ENCODE measurements around the gene VEPH1. TPM values are rescaled to one million over a fixed set of nuclear protein-coding genes. Genes with fewer than 3 reads are reported as not detected.
A peak's percentile ranks its signal among the peaks of the same experiment; 100 is the strongest.

The VEPH1 gene
- total and polyA plus RNA-seq, 9 of the 15 experiments (the other 6 are each of a cell fraction or from before 2014, with no cell fraction given) = 4.5 to 15.6 (median 5.8) TPM

DNA sequence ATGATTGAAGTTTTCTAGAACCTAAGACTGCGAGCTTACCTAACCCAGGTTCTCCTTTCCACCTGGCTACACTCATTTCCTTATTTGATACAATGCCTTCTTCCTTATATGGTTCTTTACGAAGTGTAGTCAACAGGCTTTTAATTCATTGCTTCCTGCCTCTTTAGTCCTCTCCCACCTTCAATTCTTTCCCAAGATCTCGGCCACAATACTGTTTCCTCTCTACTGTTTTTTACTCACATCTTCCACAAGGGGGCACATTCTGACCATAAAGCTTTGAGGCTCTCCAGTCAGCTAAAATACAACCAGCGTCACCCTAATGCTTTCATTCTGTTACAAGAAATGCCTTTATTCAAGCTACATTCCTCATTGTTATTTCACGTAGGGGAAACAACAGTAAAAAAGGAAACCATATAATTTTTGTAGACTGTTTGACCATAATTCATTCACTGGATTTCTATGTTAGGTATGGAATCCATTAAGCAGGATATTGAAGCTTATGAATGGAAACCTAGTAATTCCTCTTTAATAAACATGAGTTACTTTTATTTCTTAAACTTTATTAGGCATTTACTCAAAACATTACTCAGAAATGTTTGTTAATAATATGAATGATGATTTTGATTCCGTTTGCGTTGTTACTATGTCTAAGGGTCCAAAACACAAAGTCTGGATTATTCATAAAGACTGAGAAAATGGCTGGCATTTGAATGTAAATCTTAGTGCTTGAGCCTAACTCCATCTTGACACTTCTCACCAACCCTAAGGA is 29.5 kb upstream of the VEPH1 start (continued):
- peak; percentile 45 for TF ChIP-seq SMC3 (conservative IDR thresholded peaks at IDR 0.05; ENCODE audit: insufficient read depth, low read depth, low read length)
- TF ChIP-seq YY1 (IDR thresholded peaks at IDR 0.05; ENCODE audit: borderline replicate concordance in 1 of 3, control insufficient read depth in 1 of 3, extremely low read depth in 1 of 3, insufficient read depth in 3 of 3, insufficient read length in 1 of 3, insufficient replicate concordance in 2 of 3, low read depth in 1 of 3, low read length in 2 of 3) = no peak
- no peak for TF ChIP-seq HMG20A (CRISPR knock-in tag; conservative IDR thresholded peaks at IDR 0.05)
- 0 out of 4 replicates have a peak, but pooled peaks of 1 of the 2 experiments have one; percentile 6 for TF ChIP-seq KDM1A (IDR thresholded peaks at IDR 0.05)
- TF ChIP-seq KLF10 (CRISPR knock-in tag; IDR thresholded peaks at IDR 0.05) = no peak
- peak in 1 of 2 experiments; percentile 67; a peak in 2 of 4 replicates for TF ChIP-seq SRF (CRISPR knock-in tag; IDR thresholded peaks at IDR 0.05)
- TF ChIP-seq, protein P1, sequence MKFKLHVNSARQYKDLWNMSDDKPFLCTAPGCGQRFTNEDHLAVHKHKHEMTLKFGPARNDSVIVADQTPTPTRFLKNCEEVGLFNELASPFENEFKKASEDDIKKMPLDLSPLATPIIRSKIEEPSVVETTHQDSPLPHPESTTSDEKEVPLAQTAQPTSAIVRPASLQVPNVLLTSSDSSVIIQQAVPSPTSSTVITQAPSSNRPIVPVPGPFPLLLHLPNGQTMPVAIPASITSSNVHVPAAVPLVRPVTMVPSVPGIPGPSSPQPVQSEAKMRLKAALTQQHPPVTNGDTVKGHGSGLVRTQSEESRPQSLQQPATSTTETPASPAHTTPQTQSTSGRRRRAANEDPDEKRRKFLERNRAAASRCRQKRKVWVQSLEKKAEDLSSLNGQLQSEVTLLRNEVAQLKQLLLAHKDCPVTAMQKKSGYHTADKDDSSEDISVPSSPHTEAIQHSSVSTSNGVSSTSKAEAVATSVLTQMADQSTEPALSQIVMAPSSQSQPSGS (CRISPR knock-in tag; IDR thresholded peaks at IDR 0.05) = no peak
- TF ChIP-seq, protein P2, sequence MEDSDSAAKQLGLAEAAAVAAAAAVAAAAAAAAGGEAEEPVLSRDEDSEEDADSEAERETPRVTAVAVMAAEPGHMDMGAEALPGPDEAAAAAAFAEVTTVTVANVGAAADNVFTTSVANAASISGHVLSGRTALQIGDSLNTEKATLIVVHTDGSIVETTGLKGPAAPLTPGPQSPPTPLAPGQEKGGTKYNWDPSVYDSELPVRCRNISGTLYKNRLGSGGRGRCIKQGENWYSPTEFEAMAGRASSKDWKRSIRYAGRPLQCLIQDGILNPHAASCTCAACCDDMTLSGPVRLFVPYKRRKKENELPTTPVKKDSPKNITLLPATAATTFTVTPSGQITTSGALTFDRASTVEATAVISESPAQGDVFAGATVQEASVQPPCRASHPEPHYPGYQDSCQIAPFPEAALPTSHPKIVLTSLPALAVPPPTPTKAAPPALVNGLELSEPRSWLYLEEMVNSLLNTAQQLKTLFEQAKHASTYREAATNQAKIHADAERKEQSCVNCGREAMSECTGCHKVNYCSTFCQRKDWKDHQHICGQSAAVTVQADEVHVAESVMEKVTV (CRISPR knock-in tag; IDR thresholded peaks at IDR 0.05) = peak; percentile 77
- 0 out of 2 replicates have a peak, but pooled peaks have one; percentile 16 for TF ChIP-seq CXXC5 (CRISPR knock-in tag; IDR thresholded peaks at IDR 0.05)
- TF ChIP-seq NFE2 (IDR thresholded peaks at IDR 0.05; ENCODE audit: low read depth) = peak; percentile 64
- TF ChIP-seq, protein P3, sequence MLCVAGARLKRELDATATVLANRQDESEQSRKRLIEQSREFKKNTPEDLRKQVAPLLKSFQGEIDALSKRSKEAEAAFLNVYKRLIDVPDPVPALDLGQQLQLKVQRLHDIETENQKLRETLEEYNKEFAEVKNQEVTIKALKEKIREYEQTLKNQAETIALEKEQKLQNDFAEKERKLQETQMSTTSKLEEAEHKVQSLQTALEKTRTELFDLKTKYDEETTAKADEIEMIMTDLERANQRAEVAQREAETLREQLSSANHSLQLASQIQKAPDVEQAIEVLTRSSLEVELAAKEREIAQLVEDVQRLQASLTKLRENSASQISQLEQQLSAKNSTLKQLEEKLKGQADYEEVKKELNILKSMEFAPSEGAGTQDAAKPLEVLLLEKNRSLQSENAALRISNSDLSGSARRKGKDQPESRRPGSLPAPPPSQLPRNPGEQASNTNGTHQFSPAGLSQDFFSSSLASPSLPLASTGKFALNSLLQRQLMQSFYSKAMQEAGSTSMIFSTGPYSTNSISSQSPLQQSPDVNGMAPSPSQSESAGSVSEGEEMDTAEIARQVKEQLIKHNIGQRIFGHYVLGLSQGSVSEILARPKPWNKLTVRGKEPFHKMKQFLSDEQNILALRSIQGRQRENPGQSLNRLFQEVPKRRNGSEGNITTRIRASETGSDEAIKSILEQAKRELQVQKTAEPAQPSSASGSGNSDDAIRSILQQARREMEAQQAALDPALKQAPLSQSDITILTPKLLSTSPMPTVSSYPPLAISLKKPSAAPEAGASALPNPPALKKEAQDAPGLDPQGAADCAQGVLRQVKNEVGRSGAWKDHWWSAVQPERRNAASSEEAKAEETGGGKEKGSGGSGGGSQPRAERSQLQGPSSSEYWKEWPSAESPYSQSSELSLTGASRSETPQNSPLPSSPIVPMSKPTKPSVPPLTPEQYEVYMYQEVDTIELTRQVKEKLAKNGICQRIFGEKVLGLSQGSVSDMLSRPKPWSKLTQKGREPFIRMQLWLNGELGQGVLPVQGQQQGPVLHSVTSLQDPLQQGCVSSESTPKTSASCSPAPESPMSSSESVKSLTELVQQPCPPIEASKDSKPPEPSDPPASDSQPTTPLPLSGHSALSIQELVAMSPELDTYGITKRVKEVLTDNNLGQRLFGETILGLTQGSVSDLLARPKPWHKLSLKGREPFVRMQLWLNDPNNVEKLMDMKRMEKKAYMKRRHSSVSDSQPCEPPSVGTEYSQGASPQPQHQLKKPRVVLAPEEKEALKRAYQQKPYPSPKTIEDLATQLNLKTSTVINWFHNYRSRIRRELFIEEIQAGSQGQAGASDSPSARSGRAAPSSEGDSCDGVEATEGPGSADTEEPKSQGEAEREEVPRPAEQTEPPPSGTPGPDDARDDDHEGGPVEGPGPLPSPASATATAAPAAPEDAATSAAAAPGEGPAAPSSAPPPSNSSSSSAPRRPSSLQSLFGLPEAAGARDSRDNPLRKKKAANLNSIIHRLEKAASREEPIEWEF (CRISPR knock-in tag; IDR thresholded peaks at IDR 0.05) = peak; percentile 17; the same call in 1 of the 2 replicates
- TF ChIP-seq NONO (IDR thresholded peaks at IDR 0.05; ENCODE audit: low read depth in 2 of 2, low read length in 1 of 2) = no peak; a peak in 1 of 4 replicates
- TF ChIP-seq GABPA (tag; conservative IDR thresholded peaks at IDR 0.05; ENCODE audit: low read depth) = peak; percentile 31; the same call in 1 of the 2 replicates
- 0 out of 2 replicates have a peak, but pooled peaks have one; percentile 22 for TF ChIP-seq ARID2 (IDR thresholded peaks at IDR 0.05)
